ENCODE data around the gene DLX1. TPM values are rescaled to one million over a fixed set of nuclear protein-coding genes. Genes with fewer than 3 reads are reported as not detected.

DLX1 gene
- total RNA-seq, 4 donors from 2014 or later = 0.16 TPM; not detected in 3

DNA sequence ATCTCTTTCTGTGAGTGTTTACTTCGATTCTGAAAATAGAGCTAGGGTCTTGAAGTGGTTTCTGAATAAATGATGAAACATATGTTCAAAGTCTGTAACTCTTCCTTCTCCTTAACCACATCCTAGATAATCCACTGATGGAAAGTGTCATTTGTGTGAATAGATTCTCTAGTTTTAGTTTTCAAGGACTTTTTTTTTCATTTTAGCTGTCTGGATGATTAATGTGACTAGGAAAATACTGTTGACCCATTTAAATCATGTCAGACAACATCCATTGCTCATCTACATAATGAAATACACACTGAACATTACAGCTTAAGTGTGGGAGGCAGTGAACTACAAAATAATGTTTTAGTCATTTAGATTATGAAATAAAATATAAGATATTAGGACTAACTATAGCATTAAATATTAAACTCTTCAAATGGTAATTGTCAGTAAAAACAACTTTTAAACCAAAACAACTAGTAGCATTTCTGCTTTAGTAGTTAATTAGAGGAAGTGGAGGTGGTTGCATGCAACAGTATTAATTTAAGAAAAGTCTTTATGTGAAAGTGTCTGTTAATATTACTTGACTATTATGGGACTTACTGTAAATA is 39.1 kb upstream of the DLX1 start:
- intact Hi-C loops (cut with DNase I; ENCODE audit: low total_unique reads) = no loop called here
- in situ Hi-C loops (cut with MboI; ENCODE audit: low sequenced_read_pairs in 4 of 4) = no loop called here
- Histone ChIP-seq H3K9me3 (no peaks in the 10 kb centered on the region), H3K4me1 (no peaks in the 10 kb centered on the region), H3K27ac (no peak overlapping the region), H3K4me3 (no peak overlapping the region), H3K36me3 (no peaks in the 10 kb centered on the region), H3K27me3 (no peaks in the 10 kb centered on the region)
- no peak for ATAC-seq
- DNase-seq = no peak
- TF ChIP-seq, protein P1, sequence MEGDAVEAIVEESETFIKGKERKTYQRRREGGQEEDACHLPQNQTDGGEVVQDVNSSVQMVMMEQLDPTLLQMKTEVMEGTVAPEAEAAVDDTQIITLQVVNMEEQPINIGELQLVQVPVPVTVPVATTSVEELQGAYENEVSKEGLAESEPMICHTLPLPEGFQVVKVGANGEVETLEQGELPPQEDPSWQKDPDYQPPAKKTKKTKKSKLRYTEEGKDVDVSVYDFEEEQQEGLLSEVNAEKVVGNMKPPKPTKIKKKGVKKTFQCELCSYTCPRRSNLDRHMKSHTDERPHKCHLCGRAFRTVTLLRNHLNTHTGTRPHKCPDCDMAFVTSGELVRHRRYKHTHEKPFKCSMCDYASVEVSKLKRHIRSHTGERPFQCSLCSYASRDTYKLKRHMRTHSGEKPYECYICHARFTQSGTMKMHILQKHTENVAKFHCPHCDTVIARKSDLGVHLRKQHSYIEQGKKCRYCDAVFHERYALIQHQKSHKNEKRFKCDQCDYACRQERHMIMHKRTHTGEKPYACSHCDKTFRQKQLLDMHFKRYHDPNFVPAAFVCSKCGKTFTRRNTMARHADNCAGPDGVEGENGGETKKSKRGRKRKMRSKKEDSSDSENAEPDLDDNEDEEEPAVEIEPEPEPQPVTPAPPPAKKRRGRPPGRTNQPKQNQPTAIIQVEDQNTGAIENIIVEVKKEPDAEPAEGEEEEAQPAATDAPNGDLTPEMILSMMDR (IDR thresholded peaks at IDR 0.05 in 4 of 5, conservative IDR thresholded peaks at IDR 0.05 in 1 of 5) = no peak
- no peak for TF ChIP-seq POLR2A (IDR thresholded peaks at IDR 0.05)

DNA sequence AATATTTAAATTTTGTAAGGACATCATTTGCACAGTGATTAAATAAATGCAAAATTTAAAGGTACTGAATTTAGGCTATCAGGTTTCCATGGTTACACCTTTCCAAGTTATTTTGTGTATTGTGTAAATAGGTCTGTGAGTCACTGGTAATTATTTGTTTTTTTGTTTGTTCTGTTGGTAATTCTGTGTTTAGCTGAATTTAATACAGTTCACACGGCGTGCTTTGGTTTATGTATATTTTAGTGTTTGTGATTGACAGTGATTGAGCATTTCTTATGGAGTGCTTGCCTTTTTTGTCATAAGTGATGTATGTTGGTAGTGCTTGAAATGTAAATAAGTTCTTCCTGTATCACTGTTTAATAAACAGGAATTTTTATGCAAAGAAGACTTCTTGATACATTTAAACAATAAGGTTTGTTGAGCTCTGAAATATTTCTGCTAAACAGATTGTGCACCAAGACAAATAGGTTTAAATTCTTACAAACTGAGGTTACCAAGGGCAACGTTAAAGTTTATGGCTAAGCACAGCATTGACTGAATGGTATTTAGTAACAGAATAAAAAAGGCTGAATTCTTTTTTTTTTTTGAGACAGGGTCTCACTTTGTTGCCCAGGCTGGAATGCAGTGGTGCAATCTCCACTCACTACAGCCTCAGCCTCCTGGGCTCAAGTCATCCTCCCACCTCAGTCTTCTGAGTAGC is 38.3 kb upstream of the DLX1 start:
- H3K4me1 ChIP-seq = no peaks in the 10 kb centered on the region
- no peak for ATAC-seq
- no peaks in the 10 kb centered on the region for H3K9me3 ChIP-seq
- no peak overlapping the region for H3K4me3 ChIP-seq
- intact Hi-C loops (cut with DNase I; ENCODE audit: low total_unique reads) (no loop called here), in situ Hi-C loops (cut with MboI; ENCODE audit: low sequenced_read_pairs in 4 of 4) (no loop called here)
- H3K27ac ChIP-seq = no peak overlapping the region
- DNase-seq = no peak
- TF ChIP-seq POLR2A (IDR thresholded peaks at IDR 0.05) = no peak
- TF ChIP-seq, protein P1 (IDR thresholded peaks at IDR 0.05 in 4 of 5, conservative IDR thresholded peaks at IDR 0.05 in 1 of 5) = no peak
- H3K27me3 ChIP-seq = no peaks in the 10 kb centered on the region
- H3K36me3 ChIP-seq = no peaks in the 10 kb centered on the region

GRCh38 chr2:172047566-172048507 is 37.5 kb upstream of the DLX1 start:
- no peak for ATAC-seq
- intact Hi-C loops (cut with DNase I; ENCODE audit: low total_unique reads) = no loop called here
- TF ChIP-seq, protein P1 (IDR thresholded peaks at IDR 0.05 in 4 of 5, conservative IDR thresholded peaks at IDR 0.05 in 1 of 5) = no peak
- no peak for TF ChIP-seq POLR2A (IDR thresholded peaks at IDR 0.05)
- H3K4me3 ChIP-seq = no peak overlapping the region
- in situ Hi-C loops (cut with MboI; ENCODE audit: low sequenced_read_pairs in 4 of 4) = no loop called here
- no peaks in the 10 kb centered on the region for H3K4me1 ChIP-seq
- DNase-seq = no peak
- no peak overlapping the region for H3K27ac ChIP-seq
- H3K9me3 ChIP-seq = no peaks in the 10 kb centered on the region
- H3K27me3 ChIP-seq = no peaks in the 10 kb centered on the region
- no peaks in the 10 kb centered on the region for H3K36me3 ChIP-seq

GRCh38 chr2:172048508-172049503 is 36.5 kb upstream of the DLX1 start:
- no peaks in the 10 kb centered on the region for H3K4me1 ChIP-seq
- H3K27me3 ChIP-seq = no peaks in the 10 kb centered on the region
- intact Hi-C loops (cut with DNase I; ENCODE audit: low total_unique reads) (no loop called here), in situ Hi-C loops (cut with MboI; ENCODE audit: low sequenced_read_pairs in 4 of 4) (no loop called here)
- no peak for TF ChIP-seq POLR2A (IDR thresholded peaks at IDR 0.05)
- TF ChIP-seq, protein P1 (IDR thresholded peaks at IDR 0.05 in 4 of 5, conservative IDR thresholded peaks at IDR 0.05 in 1 of 5) = no peak
- no peak overlapping the region for H3K27ac ChIP-seq
- H3K4me3 ChIP-seq = no peak overlapping the region
- no peaks in the 10 kb centered on the region for H3K36me3 ChIP-seq
- ATAC-seq (no peak), DNase-seq (no peak)
- H3K9me3 ChIP-seq = no peaks in the 10 kb centered on the region
